Natural killer cell (primary cell): ENCODE data around the gene ASTN2. TPM values are rescaled to one million over a fixed set of nuclear protein-coding genes. Genes with fewer than 3 reads are reported as not detected.

ENCODE experiments used
- ATAC-seq, 3 donors: fragments of 150-1000 bp in 2 of 3; fragments of 200-7000 bp in 1 of 3; cut with Tn5 transposase; 1 replicate in 1 of 3; 2 replicates in 2 of 3; pipeline ENCODE4 v1.10.0; 2021; ENCODE audit warnings: mild to moderate bottlenecking in 2 of 3, moderate library complexity in 2 of 3
- DNase-seq, 2 donors: peaks; one replicate each; pipeline versions ENCODE4 v3.0.0 to v3.0.0-alpha.2; 2013 to 2021; ENCODE audit warnings: mixed read lengths in 1 of 2
- H3K27ac ChIP-seq: one replicate; pipeline ENCODE4 v1.5.1; 2013; ENCODE audit warnings: mild to moderate bottlenecking, low read length
- H3K27me3 ChIP-seq: one replicate; pipeline ENCODE4 v1.6.1; 2013; ENCODE audit warnings: low read length; ENCODE audit not compliant: control insufficient read depth, insufficient read depth
- H3K36me3 ChIP-seq: one replicate; pipeline ENCODE4 v1.6.1; 2013; ENCODE audit warnings: low read length; ENCODE audit not compliant: control insufficient read depth, insufficient read depth
- H3K4me1 ChIP-seq: one replicate; pipeline ENCODE4 v1.6.1; 2013; ENCODE audit warnings: low read length; ENCODE audit not compliant: control insufficient read depth, insufficient read depth
- H3K4me3 ChIP-seq: one replicate; pipeline ENCODE4 v1.5.1; 2013; ENCODE audit warnings: low read length
- H3K9me3 ChIP-seq: one replicate; pipeline ENCODE4 v1.6.1; 2013; ENCODE audit warnings: low read length; ENCODE audit not compliant: control insufficient read depth, insufficient read depth
- H3K27ac Mint-ChIP-seq, 2 donors: one replicate each; pipeline ENCODE4 v1.8.0; 2022; ENCODE audit warnings: mild to moderate bottlenecking in 2 of 2, mixed read lengths in 2 of 2, moderate library complexity in 1 of 2
- H3K27me3 Mint-ChIP-seq, 2 donors: one replicate each; pipeline ENCODE4 v1.8.0; 2022; ENCODE audit warnings: low read depth in 2 of 2, mixed read lengths in 2 of 2
- H3K36me3 Mint-ChIP-seq: one replicate; pipeline ENCODE4 v1.8.0; 2022; ENCODE audit warnings: mixed read lengths
- H3K4me1 Mint-ChIP-seq, 2 donors: one replicate each; pipeline ENCODE4 v1.8.0; 2022; ENCODE audit warnings: mixed read lengths in 2 of 2
- H3K4me3 Mint-ChIP-seq: one replicate; pipeline ENCODE4 v1.8.0; 2022; ENCODE audit warnings: mild to moderate bottlenecking, moderate library complexity, mixed read lengths
- H3K9me3 Mint-ChIP-seq, 2 donors: one replicate each; pipeline ENCODE4 v1.8.0; 2022; ENCODE audit warnings: mixed read lengths in 2 of 2
- WGBS: methylation state at CpG from one replicate; pipeline ENCODE4 v1.1.7; 2013; ENCODE audit warnings: missing lambda C conversion rate; ENCODE audit not compliant: insufficient coverage; 5-methylcytosine and 5-hydroxymethylcytosine counted together
- intact Hi-C: fragments of 100-400 bp; cut with micrococcal nuclease; formaldehyde crosslinking; loops from one replicate; pipeline ENCODE4 v1.14.2; 2022
- total RNA-seq, 4 donors: library from RNA; stranded (reverse); fragments of 120-200 nt in 1 of 4; gene quantifications; one replicate each; pipeline versions ENCODE4 v1.2.3 to v1.2.4, GENCODE V29; 2013 to 2022
- TF ChIP-seq, protein P1 (sequence below): fragments of 200-600 bp; IDR thresholded peaks from one replicate; pipeline ENCODE4 v1.8.0; 2022; ENCODE audit warnings: antibody characterized with exemption

The ASTN2 gene
- total RNA-seq, 3 donors from 2014 or later (not counting 1 experiment from before 2014, with no cell fraction given) = 3.0 to 3.5 (median 3.2) TPM

- Histone ChIP-seq H3K4me3 (no peak overlapping the region), H3K27me3 (no peaks in the 10 kb centered on the region), H3K36me3 (no peaks in the 10 kb centered on the region), H3K4me1 (no peaks in the 10 kb centered on the region), H3K9me3 (no peaks in the 10 kb centered on the region), H3K27ac (no peak overlapping the region)
- DNase-seq (no peak), ATAC-seq (no peak)
- H3K4me1 Mint-ChIP-seq = no peaks in the 10 kb centered on the region
- no peak overlapping the region for H3K27ac Mint-ChIP-seq
- intact Hi-C loops = no loop called here
- no peak overlapping the region for H3K4me3 Mint-ChIP-seq
- TF ChIP-seq, protein P1, sequence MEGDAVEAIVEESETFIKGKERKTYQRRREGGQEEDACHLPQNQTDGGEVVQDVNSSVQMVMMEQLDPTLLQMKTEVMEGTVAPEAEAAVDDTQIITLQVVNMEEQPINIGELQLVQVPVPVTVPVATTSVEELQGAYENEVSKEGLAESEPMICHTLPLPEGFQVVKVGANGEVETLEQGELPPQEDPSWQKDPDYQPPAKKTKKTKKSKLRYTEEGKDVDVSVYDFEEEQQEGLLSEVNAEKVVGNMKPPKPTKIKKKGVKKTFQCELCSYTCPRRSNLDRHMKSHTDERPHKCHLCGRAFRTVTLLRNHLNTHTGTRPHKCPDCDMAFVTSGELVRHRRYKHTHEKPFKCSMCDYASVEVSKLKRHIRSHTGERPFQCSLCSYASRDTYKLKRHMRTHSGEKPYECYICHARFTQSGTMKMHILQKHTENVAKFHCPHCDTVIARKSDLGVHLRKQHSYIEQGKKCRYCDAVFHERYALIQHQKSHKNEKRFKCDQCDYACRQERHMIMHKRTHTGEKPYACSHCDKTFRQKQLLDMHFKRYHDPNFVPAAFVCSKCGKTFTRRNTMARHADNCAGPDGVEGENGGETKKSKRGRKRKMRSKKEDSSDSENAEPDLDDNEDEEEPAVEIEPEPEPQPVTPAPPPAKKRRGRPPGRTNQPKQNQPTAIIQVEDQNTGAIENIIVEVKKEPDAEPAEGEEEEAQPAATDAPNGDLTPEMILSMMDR = no peak
- peaks cover 0 to 8% of the 10 kb centered on the region in 2 donors for H3K9me3 Mint-ChIP-seq
- no peaks in the 10 kb centered on the region for H3K36me3 Mint-ChIP-seq
- 53% methylated on average over 1 of the region's 2 CpGs for WGBS
- H3K27me3 Mint-ChIP-seq = no peaks in the 10 kb centered on the region
Measured at GRCh38 chr9:117156144-117156688, 258.6 kb downstream of the ASTN2 start.

- no peak overlapping the region for H3K4me3 Mint-ChIP-seq
- H3K27me3 Mint-ChIP-seq = no peaks in the 10 kb centered on the region
Measured at GRCh38 chr9:117153021-117153420, 261.8 kb downstream of the ASTN2 start.

GRCh38 chr9:117151716-117152115, 263.1 kb downstream of the ASTN2 start:
- peaks cover 0 to 4% of the 10 kb centered on the region in 2 donors for H3K9me3 Mint-ChIP-seq
- H3K9me3 ChIP-seq = no peaks in the 10 kb centered on the region
- H3K4me1 Mint-ChIP-seq = no peaks in the 10 kb centered on the region
- WGBS = 77% methylated on average over 2 of the region's 2 CpGs
- H3K4me3 ChIP-seq = no peak overlapping the region
- H3K36me3 ChIP-seq = no peaks in the 10 kb centered on the region
- no peak overlapping the region for H3K27ac Mint-ChIP-seq
- no peaks in the 10 kb centered on the region for H3K27me3 Mint-ChIP-seq
- intact Hi-C loops = no loop called here
- H3K4me1 ChIP-seq = no peaks in the 10 kb centered on the region
- H3K36me3 Mint-ChIP-seq = no peaks in the 10 kb centered on the region
- DNase-seq = no peak
- TF ChIP-seq, protein P1 = no peak
- no peaks in the 10 kb centered on the region for H3K27me3 ChIP-seq
- H3K4me3 Mint-ChIP-seq = no peak overlapping the region
- H3K27ac ChIP-seq = no peak overlapping the region
- ATAC-seq = no peak

More at GRCh38 chr9:117153021-117153420, 261.8 kb downstream of the ASTN2 start:
- no peak overlapping the region for H3K27ac ChIP-seq
- TF ChIP-seq, protein P1 = no peak
- intact Hi-C loops = no loop called here
- no peak overlapping the region for H3K4me3 ChIP-seq
- H3K9me3 ChIP-seq = no peaks in the 10 kb centered on the region
- no peaks in the 10 kb centered on the region for H3K4me1 Mint-ChIP-seq
- H3K36me3 ChIP-seq = no peaks in the 10 kb centered on the region
- H3K9me3 Mint-ChIP-seq = peaks cover 0 to 4% of the 10 kb centered on the region in 2 donors
- WGBS = no CpG with 5 or more reads among the region's 1 CpG
- no peaks in the 10 kb centered on the region for H3K4me1 ChIP-seq
- ATAC-seq (no peak), DNase-seq (no peak)
- no peaks in the 10 kb centered on the region for H3K36me3 Mint-ChIP-seq
- no peaks in the 10 kb centered on the region for H3K27me3 ChIP-seq
- H3K27ac Mint-ChIP-seq = no peak overlapping the region

DNA sequence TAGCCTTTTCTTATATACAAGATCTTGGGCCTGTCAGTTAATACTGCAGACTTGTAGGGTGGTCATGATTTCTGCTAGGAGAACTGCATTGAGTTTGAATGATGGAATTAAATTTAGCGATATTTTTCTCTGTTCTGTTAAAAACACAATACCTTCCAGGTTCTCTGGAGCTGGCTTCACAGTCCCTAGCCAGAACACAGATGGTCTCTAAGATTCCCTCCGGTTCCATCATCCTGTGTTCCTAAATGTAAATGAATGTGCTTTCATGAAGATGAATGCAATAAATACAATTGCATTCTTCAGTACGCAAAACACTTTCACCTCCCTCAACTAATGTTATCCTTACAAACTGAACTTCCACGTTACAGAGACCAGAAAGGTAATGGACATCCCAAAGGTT, 264.9 kb downstream of the ASTN2 start:
- TF ChIP-seq, protein P1 = no peak
- no peaks in the 10 kb centered on the region for H3K4me1 Mint-ChIP-seq
- 58% methylated on average over 2 of the region's 4 CpGs for WGBS
- Histone ChIP-seq H3K27me3 (no peaks in the 10 kb centered on the region), H3K27ac (no peak overlapping the region), H3K4me3 (no peak overlapping the region), H3K9me3 (no peaks in the 10 kb centered on the region), H3K4me1 (no peaks in the 10 kb centered on the region), H3K36me3 (no peaks in the 10 kb centered on the region)
- H3K27me3 Mint-ChIP-seq = no peaks in the 10 kb centered on the region
- intact Hi-C loops = no loop called here
- ATAC-seq (no peak), DNase-seq (no peak)
- no peaks in the 10 kb centered on the region for H3K36me3 Mint-ChIP-seq
- no peak overlapping the region for H3K27ac Mint-ChIP-seq
- peaks cover 0 to 4% of the 10 kb centered on the region in 2 donors for H3K9me3 Mint-ChIP-seq
- H3K4me3 Mint-ChIP-seq = no peak overlapping the region
